HL-60 (cell line): ENCODE data around the gene CFAP90.

Experiments
- DNase-seq, 2 experiments: peaks; one replicate each; pipeline ENCODE4 v3.0.0-alpha.2; 2010 to 2020; ENCODE audit warnings: low read depth in 1 of 2, low spot score in 1 of 2
- H3K27ac ChIP-seq: fragments of 250-450 bp; sonication (Bioruptor Pico); replicated peaks from 2 replicates; pipeline ENCODE4 v1.5.1; 2020; ENCODE audit warnings: mild to moderate bottlenecking, moderate library complexity
- H3K27me3 ChIP-seq: fragments of 250-450 bp; sonication (Bioruptor Pico); 2 replicates; pipeline ENCODE4 v1.5.1; 2021; ENCODE audit warnings: mild to moderate bottlenecking, moderate library complexity; ENCODE audit not compliant: insufficient read depth, poor library complexity, severe bottlenecking
- H3K4me3 ChIP-seq: replicated peaks from 2 replicates; pipeline ENCODE4 v1.5.1; 2011; ENCODE audit warnings: mild to moderate bottlenecking, control low read depth, low read length; ENCODE audit not compliant: insufficient read depth
- GABPA ChIP-seq: IDR thresholded peaks from 2 replicates; pipeline ENCODE4 v1.6.1; 2012; ENCODE audit warnings: low read depth
- POLR2AphosphoS5 ChIP-seq: IDR thresholded peaks from 2 replicates; pipeline ENCODE4 v1.6.1; 2012; ENCODE audit warnings: low read depth
- SPI1 ChIP-seq: IDR thresholded peaks from 2 replicates; pipeline ENCODE4 v1.6.1; 2012; ENCODE audit warnings: low read depth, mild to moderate bottlenecking, borderline replicate concordance
- TF ChIP-seq, protein P1 (sequence below): IDR thresholded peaks from 2 replicates; pipeline ENCODE4 v1.6.1; 2012; ENCODE audit warnings: low read depth; ENCODE audit not compliant: insufficient replicate concordance
- TF ChIP-seq, protein P2 (sequence below): IDR thresholded peaks from one replicate; pipeline ENCODE4 v1.5.1; 2011; ENCODE audit warnings: low read length, control low read depth, inconsistent platforms; ENCODE audit not compliant: insufficient read depth

The CFAP90 gene

DNA sequence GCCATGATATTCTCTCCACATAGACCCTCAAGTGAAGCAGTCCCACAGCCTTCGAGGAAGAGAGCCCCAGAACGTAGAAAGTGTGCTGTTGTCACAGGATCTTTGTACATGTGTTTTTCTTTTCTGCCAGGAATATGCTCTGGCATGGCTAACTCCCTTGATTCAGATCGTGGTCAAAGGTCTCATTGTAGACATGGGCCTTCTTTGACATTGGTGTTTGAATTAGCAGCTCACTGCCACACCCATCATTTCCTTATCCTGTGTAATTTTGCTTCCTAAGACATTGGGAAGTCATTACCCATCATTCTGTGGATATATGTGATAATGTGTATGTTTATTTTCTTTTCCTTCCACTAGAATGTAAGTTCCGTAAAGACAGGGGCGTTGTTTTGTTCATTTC, 43.5 kb upstream of the CFAP90 start:
- no peak overlapping the region for H3K27ac ChIP-seq
- TF ChIP-seq SPI1 (no peak), GABPA (no peak), POLR2AphosphoS5 (no peak)
- TF ChIP-seq, protein P1, sequence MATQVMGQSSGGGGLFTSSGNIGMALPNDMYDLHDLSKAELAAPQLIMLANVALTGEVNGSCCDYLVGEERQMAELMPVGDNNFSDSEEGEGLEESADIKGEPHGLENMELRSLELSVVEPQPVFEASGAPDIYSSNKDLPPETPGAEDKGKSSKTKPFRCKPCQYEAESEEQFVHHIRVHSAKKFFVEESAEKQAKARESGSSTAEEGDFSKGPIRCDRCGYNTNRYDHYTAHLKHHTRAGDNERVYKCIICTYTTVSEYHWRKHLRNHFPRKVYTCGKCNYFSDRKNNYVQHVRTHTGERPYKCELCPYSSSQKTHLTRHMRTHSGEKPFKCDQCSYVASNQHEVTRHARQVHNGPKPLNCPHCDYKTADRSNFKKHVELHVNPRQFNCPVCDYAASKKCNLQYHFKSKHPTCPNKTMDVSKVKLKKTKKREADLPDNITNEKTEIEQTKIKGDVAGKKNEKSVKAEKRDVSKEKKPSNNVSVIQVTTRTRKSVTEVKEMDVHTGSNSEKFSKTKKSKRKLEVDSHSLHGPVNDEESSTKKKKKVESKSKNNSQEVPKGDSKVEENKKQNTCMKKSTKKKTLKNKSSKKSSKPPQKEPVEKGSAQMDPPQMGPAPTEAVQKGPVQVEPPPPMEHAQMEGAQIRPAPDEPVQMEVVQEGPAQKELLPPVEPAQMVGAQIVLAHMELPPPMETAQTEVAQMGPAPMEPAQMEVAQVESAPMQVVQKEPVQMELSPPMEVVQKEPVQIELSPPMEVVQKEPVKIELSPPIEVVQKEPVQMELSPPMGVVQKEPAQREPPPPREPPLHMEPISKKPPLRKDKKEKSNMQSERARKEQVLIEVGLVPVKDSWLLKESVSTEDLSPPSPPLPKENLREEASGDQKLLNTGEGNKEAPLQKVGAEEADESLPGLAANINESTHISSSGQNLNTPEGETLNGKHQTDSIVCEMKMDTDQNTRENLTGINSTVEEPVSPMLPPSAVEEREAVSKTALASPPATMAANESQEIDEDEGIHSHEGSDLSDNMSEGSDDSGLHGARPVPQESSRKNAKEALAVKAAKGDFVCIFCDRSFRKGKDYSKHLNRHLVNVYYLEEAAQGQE: no peak
- TF ChIP-seq, protein P2, sequence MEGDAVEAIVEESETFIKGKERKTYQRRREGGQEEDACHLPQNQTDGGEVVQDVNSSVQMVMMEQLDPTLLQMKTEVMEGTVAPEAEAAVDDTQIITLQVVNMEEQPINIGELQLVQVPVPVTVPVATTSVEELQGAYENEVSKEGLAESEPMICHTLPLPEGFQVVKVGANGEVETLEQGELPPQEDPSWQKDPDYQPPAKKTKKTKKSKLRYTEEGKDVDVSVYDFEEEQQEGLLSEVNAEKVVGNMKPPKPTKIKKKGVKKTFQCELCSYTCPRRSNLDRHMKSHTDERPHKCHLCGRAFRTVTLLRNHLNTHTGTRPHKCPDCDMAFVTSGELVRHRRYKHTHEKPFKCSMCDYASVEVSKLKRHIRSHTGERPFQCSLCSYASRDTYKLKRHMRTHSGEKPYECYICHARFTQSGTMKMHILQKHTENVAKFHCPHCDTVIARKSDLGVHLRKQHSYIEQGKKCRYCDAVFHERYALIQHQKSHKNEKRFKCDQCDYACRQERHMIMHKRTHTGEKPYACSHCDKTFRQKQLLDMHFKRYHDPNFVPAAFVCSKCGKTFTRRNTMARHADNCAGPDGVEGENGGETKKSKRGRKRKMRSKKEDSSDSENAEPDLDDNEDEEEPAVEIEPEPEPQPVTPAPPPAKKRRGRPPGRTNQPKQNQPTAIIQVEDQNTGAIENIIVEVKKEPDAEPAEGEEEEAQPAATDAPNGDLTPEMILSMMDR: no peak
- no peak overlapping the region for H3K4me3 ChIP-seq
- no peak for DNase-seq
- H3K27me3 ChIP-seq: no peaks in the 10 kb centered on the region

DNA sequence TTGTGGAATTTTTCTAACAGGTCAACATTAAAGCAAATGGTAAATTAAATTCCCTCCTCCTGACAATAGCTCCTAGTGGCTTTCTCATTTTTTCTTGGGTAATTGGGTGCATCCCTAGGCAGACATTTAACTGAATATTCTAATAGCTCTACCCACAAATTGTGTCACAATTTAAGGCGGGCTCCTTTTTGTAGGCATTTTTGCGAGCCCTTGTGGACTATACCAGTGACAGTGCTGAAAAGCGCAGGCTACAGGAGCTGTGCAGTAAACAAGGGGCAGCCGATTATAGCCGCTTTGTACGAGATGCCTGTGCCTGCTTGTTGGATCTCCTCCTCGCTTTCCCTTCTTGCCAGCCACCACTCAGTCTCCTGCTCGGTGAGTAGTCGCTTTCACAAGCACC, 38.0 kb upstream of the CFAP90 start:
- no peak for DNase-seq
- no peak overlapping the region for H3K27ac ChIP-seq
- TF ChIP-seq POLR2AphosphoS5 (no peak), GABPA (no peak), SPI1 (no peak)
- TF ChIP-seq, protein P2: no peak
- TF ChIP-seq, protein P1: no peak
- H3K27me3 ChIP-seq: no peaks in the 10 kb centered on the region
- no peak overlapping the region for H3K4me3 ChIP-seq

GRCh38 chr5:7886849-7887475, 36.0 kb upstream of the CFAP90 start:
- DNase-seq: no peak
- no peak overlapping the region for H3K27ac ChIP-seq
- TF ChIP-seq SPI1 (no peak), GABPA (no peak), POLR2AphosphoS5 (no peak)
- TF ChIP-seq, protein P2: peak; percentile 34
- TF ChIP-seq, protein P1: no peak

More at GRCh38 chr5:7886849-7887475, 36.0 kb upstream of the CFAP90 start:
- H3K27me3 ChIP-seq: no peaks in the 10 kb centered on the region
- H3K4me3 ChIP-seq: no peak overlapping the region
